GM15510 (cell line): ENCODE results near the gene PHYKPL.

Source experiments
- POLR2A ChIP-seq: IDR thresholded peaks from 3 replicates; pipeline ENCODE4 v1.6.1; 2011; ENCODE audit warnings: borderline replicate concordance; ENCODE audit not compliant: insufficient read length; ENCODE audit errors: extremely low read depth

Gene PHYKPL

DNA sequence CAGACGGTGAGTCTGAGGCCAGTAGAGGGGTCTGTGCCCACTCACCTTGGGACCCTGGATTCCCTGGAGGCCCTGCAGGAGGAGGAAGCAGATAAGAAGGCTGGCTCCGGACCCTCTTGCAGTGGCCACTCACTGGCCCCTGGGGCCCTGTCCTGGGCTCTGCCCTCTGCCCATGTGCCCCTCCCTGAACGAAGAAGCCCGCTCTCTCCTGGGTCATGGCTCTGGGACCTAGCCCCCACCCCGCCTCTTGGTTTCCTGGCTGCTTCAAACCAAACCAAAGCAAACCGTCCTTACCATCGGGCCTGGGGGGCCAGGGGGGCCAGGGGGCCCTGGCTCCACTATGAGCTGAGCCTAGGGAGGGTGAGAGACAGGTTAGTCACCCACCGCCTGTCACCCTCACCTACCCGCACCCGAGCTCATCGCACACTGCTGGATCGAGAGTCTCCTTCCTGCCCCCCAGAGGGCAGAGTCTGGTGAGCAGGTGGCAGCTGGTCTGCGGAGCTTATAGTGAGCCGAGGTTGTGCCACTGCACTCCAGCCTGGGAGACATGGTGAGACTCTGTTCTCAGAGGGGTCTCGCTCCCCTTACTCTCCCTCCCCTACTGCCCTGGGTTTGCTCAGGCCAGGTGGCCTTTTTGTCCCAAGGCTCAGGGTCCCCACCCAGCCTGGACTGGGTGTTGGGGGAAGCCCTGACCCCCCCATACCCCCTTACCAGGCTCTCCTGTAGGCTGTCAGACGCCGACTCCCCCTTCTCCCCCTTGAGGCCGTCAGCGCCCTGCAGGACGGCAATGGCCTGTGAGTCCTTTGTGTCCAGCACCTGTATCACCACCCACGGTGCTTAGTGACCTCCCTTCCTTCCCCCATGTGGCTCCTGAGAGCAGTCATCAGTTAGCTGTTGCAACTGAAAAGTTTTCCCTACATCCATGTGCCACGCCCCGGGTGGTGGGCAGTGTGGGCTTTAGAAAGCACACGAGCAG lies 15.2 kb upstream of the PHYKPL start:
- no peak for TF ChIP-seq POLR2A

DNA sequence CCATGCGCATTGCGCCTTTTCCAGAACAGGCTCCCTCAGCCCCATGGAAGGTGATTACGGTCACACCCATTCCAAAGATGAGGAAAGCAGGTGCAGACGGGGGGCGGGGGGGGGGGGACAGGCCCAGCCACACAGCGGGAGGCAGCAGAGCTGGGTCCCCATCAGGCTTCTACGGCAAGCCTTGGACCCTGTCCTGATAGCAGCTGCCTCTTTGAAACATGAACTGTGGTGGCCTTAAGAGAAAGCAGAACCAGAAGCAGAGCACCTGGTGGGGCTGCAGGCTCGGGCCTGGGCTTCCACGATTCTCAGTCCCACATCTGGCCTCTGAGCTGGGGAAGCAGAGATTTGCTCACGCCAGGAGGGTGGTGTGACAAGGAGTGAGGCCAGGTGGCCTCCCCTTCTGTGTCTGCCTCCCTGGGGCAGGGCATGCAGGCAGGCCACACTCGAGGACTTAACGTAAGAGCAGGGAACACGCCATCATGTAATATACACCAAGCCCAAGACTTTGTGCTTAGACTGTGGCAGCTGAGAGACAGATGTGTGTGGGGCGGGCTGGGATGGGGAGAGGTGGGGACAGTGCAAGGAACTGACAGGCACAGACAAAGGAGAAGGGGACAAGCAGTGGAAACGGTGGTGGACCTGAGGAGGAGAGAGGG lies 14.2 kb upstream of the PHYKPL start:
- no peak for TF ChIP-seq POLR2A

DNA sequence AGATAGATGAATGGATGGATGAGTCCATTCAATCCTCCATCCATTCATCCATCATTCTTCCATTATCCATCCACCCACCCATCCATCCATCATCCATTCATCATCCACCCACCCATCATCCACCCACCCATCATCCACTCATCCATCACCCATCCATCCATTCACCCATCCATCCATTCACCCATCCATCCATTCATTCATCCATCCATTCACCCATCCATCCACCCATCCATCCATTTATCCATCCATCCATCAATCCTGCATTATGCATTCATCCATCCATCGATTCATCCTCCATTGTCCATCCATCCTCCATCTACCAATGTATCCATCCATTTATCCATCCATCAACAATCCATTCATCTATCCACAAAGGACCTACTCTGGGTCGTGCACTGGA lies 12.8 kb upstream of the PHYKPL start:
- TF ChIP-seq POLR2A: no peak

DNA sequence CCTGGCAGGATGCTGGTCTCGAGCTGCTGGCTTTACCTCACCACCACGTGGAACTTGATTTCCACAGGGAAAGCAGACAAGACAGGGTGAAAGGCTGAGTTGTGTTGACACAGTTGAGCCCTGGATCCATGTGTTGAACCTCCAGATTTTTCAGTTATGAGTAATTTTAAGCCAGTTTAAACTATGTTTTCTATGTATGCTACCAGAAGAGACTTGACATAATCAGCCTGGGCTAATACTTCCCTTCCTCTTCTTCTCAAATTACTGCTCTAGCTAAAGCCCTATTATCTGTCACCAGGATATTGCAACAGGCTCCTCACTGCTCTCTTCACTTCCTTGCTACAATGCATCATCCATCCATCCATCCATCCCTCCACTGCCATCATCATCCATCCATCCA lies 12.0 kb upstream of the PHYKPL start:
- TF ChIP-seq POLR2A: no peak

DNA sequence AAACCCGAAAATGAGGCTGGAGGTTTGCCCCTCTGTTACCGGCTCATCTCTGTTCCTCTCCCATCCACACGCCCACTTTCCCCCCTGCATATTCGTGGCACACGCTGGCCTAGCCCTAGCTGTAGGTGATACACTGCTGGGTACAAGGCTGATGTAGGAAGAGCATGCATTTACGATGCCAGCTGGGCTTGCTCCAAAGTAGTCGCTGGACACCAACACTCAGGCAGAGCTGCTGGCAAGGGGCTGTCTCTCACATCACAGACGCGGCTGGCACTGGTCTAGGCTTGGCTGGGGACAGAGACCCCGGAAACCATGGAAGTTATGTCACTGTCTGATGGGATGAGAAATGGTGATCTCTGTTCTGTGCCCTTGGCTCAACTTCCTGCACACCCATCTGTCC lies 9.8 kb upstream of the PHYKPL start:
- no peak for TF ChIP-seq POLR2A

DNA sequence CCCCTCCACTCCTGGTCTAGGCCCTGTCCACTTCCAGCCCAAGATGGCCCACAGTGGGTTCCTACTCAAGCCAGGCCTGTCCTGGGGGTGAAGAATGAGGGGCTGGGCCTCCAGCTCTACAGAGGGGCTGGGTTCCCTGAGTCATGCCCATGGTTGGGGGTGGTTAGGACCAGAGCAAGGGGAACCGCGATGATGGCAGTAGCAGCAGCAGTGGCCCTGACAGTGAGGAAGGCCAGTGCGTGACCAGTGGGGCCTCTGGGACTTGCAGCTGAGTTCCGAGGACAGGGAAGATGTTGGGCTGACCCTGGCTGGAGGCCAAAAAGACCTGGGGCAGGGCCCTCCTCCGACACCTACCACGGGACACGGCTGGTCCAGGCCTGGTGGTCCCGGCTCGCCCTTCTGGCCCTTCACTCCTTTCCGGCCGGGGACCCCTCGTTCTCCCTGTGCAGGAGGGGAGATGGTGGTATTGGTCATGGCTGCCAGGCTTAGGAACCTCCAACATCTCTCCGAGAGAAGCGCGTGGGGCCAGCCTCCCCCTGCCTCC lies 9.2 kb upstream of the PHYKPL start:
- no peak for TF ChIP-seq POLR2A

DNA sequence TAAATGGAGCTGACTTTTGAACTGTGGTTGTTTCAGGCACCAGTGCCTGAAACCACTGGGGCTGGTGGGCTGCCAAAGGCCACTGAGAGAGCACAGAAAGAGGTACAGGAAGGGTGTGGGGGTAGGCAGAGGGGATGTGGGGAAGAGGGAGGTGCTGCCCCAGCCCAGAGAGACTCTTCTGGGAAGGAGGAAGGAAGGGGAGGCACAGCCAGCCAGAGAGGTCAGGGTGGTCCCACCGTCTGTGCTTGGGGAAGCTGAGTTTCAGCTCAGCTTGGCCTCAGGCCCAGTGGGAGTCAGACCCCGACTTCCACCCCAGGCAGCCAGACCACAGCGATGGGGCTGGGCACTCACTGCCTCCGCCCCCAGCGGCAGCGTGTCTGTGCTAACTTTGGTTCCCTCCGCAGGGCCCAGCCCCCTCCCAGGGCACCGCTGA lies 8.6 kb upstream of the PHYKPL start:
- peak; percentile 27 for TF ChIP-seq POLR2A

DNA sequence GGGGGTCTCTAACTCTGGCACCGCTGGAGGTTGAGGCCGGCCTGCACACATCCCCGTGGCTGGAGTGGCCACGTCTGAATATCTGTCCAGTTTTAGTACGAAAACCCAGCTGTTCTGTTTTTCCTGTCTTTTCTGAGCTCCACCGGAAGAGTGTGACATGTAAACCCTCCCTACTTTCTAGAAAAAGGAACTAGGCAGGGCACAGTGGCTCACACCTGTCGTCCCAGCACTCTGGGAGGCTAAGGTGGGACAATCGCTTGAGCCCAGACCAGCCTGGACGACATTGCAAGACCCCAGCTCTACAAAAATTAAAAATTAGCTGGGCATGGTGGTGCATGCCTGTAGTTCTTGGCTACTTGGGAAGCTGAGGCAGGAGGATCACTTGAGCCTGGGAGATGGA lies 8.2 kb upstream of the PHYKPL start:
- TF ChIP-seq POLR2A: no peak

DNA sequence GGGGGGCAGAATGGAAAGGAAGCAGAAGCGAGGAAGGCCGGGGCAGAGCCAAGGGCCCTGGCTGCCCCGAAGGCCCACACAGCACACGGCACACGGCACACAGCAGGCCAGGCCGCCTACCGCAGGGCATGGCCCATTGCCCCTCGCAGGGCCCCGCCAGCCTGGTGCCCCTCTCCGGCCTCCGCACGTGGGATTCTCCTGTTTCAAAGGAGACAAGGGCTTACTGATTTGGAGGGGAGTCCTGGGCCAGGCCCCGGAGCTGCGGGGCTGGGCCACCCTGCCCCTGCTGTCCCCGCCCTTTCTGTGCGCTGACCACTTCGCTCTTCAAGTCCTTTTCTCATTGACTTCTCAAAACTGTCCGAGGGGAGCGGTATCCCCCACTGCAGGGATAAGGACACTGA lies 7.7 kb upstream of the PHYKPL start:
- no peak for TF ChIP-seq POLR2A

DNA sequence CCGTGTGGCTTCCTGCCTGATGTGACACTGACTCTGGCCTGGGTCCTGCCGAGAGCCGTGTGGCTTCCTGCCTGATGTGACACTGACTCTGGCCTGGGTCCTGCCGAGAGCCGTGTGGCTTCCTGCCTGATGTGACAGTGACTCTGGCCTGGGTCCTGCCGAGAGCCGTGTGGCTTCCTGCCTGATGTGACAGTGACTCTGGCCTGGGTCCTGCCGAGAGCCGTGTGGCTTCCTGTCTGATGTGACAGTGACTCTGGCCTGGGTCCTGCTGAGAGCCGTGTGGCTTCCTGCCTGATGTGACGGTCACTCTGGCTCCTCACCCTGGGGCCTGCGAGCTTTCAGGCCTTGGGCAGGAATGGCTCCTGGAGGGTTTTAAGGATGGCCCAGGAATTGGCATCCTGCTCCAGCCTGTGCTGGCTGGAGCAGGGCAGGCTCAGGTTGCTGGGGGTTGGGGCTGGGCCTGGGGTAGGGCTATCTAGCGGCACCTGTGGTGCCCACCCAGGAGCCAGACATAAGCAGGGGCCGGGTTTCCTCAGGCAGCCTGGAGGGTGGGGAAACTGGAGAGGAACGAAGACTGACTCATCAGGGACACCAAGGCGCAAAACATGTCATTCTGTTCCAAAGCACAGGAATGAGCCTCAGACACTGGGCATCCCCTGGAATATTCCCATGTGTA lies 7.2 kb upstream of the PHYKPL start:
- TF ChIP-seq POLR2A: peak; percentile 61

DNA sequence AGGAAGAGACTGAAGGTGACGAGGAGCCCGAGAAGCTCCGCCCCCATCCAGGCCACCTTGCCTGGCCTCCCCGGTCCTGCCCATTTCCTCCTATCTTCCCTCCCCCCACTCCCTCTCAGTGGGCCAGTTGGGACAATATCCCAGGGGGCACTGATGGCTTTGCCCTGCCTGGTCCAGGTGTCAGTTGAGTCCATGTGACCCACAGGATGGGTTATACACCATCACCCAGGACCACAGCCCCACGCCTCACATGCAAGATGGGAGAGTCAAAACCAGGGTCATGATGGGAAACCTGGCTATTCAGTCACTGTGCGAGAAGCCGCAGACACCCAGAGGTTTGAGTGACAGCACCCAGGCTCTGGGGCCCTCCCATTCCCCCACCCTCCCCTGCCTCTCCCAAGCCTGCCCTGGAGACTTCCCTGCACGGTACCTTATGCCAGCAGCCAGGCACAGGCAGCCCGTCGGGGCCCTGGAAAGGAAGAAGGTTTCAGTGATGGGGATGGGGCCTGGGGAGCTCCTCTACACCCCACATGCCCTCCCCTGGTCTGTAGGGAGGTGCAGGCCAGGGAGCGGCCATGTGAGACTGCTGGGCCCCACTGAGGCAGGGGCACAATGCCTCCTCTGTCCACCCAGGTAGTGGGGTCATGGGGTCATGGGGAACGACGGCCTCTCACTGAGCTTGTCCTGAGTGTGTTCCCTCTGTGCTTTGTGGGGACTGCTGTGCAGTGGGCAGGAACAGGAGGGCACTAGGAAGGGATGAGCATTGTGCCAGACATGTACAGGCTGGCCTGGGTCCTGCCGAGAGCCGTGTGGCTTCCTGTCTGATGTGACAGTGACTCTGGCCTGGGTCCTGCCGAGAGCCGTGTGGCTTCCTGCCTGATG lies 6.3 kb upstream of the PHYKPL start:
- no peak for TF ChIP-seq POLR2A

DNA sequence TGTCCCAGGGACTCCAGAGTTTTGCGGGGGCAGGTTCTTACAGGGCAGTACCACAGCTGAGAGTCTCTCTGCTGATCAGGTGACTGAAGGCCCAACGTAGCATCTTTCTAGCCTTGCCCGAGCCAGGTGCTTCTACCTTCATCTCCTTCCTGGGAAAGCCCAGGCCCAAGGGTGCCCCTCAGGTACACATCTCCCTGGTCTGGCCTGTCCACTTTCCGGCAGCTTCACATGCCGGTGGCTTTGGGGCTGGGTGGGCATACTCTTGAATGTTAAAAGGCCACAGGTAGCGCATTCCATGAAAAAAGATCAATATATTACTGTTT lies 5.7 kb upstream of the PHYKPL start:
- TF ChIP-seq POLR2A: no peak

DNA sequence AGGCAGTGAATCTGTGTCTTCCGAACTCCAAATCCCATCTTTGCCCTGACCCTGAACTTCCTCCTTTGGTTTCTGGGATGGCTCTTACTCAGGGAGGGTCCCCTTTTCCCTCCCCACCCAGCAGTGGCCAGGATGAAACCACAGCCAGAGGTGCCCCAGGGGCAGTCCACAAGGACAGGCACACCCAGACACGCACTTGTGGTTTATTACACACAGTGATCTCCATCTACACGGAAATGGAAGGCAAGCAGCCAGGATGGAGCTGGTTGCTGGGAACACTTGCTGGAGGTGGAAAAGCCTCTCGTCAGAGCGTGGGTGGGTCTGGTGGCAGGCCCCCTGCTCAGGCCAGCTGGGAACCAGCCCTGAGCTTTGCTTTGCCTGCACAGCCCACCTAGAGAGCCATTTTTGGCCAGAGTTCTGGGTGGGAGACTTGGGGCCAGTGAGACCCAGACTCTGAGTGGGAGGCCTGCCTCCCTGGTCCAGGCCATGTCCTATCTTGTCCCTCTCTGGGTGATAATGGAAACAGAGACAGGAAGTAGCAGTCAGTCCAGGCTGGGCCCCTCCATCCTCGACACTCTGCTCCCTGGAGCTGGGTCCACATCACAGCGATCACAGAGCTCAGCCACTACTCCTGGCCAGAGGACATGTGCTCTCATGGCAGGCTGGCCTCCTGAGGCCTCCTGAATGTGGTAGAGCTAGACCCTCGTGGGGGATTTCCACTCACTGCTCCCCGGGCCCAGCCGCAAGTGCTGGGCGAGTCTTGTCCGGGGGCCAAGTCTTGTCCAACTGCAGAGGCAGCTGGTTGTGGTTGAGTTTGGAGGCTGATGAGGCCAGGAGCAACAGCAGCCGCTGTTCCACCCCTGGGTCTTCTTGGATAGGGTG lies 5.1 kb upstream of the PHYKPL start:
- TF ChIP-seq POLR2A: no peak
